Mesenchymal stem cell (in vitro differentiated cells and primary cell): ENCODE results near the gene CYP26B1.

Source experiments
- DNase-seq: peaks from one replicate; pipeline ENCODE4 v3.0.0-alpha.2; 2013
- H2AFZ ChIP-seq: one replicate; pipeline ENCODE4 v1.6.1; 2013; ENCODE audit warnings: low read depth, mild to moderate bottlenecking, control low read depth, inconsistent platforms, low read length, moderate library complexity
- H2AK5ac ChIP-seq: 2 replicates; pipeline ENCODE4 v1.6.1; 2013; ENCODE audit warnings: low read length, moderate library complexity, mild to moderate bottlenecking, inconsistent platforms; ENCODE audit not compliant: severe bottlenecking
- H2BK120ac ChIP-seq: one replicate; pipeline ENCODE4 v1.6.1; 2013; ENCODE audit warnings: low read depth, mild to moderate bottlenecking, inconsistent platforms, low read length, moderate library complexity
- H2BK12ac ChIP-seq, 2 experiments: one replicate each; pipeline ENCODE4 v1.6.1; 2013; ENCODE audit warnings: inconsistent platforms in 2 of 2, low read length in 2 of 2, mild to moderate bottlenecking in 2 of 2, moderate library complexity in 2 of 2, control low read depth in 1 of 2
- H2BK15ac ChIP-seq: one replicate; pipeline ENCODE4 v1.6.1; 2013; ENCODE audit warnings: mild to moderate bottlenecking, low read depth, inconsistent platforms; ENCODE audit not compliant: poor library complexity, severe bottlenecking
- H2BK5ac ChIP-seq: 2 replicates; pipeline ENCODE4 v1.6.1; 2013; ENCODE audit warnings: low read depth, mild to moderate bottlenecking, low read length, control low read depth, inconsistent platforms; ENCODE audit not compliant: poor library complexity, severe bottlenecking
- H3K14ac ChIP-seq, 2 experiments: one replicate each; pipeline ENCODE4 v1.6.1; 2013; ENCODE audit warnings: inconsistent platforms in 2 of 2, low read length in 2 of 2, control low read depth in 1 of 2, mild to moderate bottlenecking in 1 of 2, moderate library complexity in 1 of 2
- H3K18ac ChIP-seq, 2 experiments: one replicate each; pipeline ENCODE4 v1.6.1; 2013; ENCODE audit warnings: inconsistent platforms in 2 of 2, low read length in 2 of 2, control low read depth in 1 of 2, low read depth in 1 of 2, mild to moderate bottlenecking in 1 of 2
- H3K23ac ChIP-seq, 2 experiments: one replicate each; pipeline ENCODE4 v1.6.1; 2013; ENCODE audit warnings: inconsistent platforms in 2 of 2, low read length in 2 of 2, mild to moderate bottlenecking in 2 of 2, moderate library complexity in 2 of 2, control low read depth in 1 of 2
- H3K27ac ChIP-seq: 2 replicates; pipeline ENCODE4 v1.5.1; 2013; ENCODE audit warnings: mild to moderate bottlenecking, moderate library complexity, low read length, control low read depth, inconsistent platforms; ENCODE audit not compliant: poor library complexity, severe bottlenecking
- H3K27me3 ChIP-seq, 2 experiments: 2 replicates each; pipeline versions ENCODE4 v1.6.1 to v1.7.0; 2013; ENCODE audit warnings: low read length in 2 of 2, mild to moderate bottlenecking in 2 of 2, moderate library complexity in 2 of 2, control low read depth in 1 of 2, inconsistent platforms in 1 of 2; ENCODE audit not compliant: control insufficient read depth in 1 of 2, insufficient read depth in 1 of 2
- H3K36me3 ChIP-seq, 2 experiments: 2 replicates each; pipeline versions ENCODE4 v1.6.1 to v1.7.0; 2013; ENCODE audit warnings: low read length in 2 of 2, control low read depth in 1 of 2, inconsistent platforms in 1 of 2, low read depth in 1 of 2, mild to moderate bottlenecking in 1 of 2; ENCODE audit not compliant: insufficient read depth in 2 of 2, control insufficient read depth in 1 of 2
- H3K4ac ChIP-seq, 2 experiments: one replicate each; pipeline ENCODE4 v1.6.1; 2013; ENCODE audit warnings: inconsistent platforms in 2 of 2, low read length in 2 of 2, mild to moderate bottlenecking in 2 of 2, moderate library complexity in 2 of 2, control low read depth in 1 of 2, low read depth in 1 of 2
- H3K4me1 ChIP-seq: 2 replicates; pipeline ENCODE4 v1.6.1; 2013; ENCODE audit warnings: low read depth, low read length, control low read depth; ENCODE audit not compliant: control insufficient read depth, insufficient read depth
- H3K4me2 ChIP-seq: 2 replicates; pipeline ENCODE4 v1.6.1; 2013; ENCODE audit warnings: low read length, mild to moderate bottlenecking, inconsistent platforms; ENCODE audit not compliant: poor library complexity, severe bottlenecking
- H3K4me3 ChIP-seq, 2 experiments: 2 replicates each; pipeline versions ENCODE4 v1.5.1 to v1.7.0; 2013; ENCODE audit warnings: low read length in 2 of 2, mild to moderate bottlenecking in 2 of 2, control low read depth in 1 of 2, low read depth in 1 of 2; ENCODE audit not compliant: insufficient read depth in 1 of 2
- H3K79me1 ChIP-seq: replicated peaks from 2 replicates; pipeline ENCODE4 v1.6.1; 2013; ENCODE audit warnings: mild to moderate bottlenecking, control low read depth, low read length, inconsistent platforms; ENCODE audit not compliant: poor library complexity, severe bottlenecking
- H3K9ac ChIP-seq: 2 replicates; pipeline ENCODE4 v1.7.0; 2013; ENCODE audit warnings: mild to moderate bottlenecking, low read length, moderate library complexity
- H3K9me3 ChIP-seq: 2 replicates; pipeline ENCODE4 v1.7.0; 2013; ENCODE audit warnings: mild to moderate bottlenecking, low read length; ENCODE audit not compliant: control insufficient read depth
- H4K8ac ChIP-seq: one replicate; pipeline ENCODE4 v1.6.1; 2013; ENCODE audit warnings: inconsistent platforms, mild to moderate bottlenecking, low read length, moderate library complexity
- H4K91ac ChIP-seq: one replicate; pipeline ENCODE4 v1.6.1; 2013; ENCODE audit warnings: mild to moderate bottlenecking, low read length, inconsistent platforms
- WGBS: methylation state at CpG from one replicate; pipeline ENCODE4 v1.1.7; 2013; ENCODE audit warnings: mixed read lengths; 5-methylcytosine and 5-hydroxymethylcytosine counted together

The CYP26B1 gene

DNA sequence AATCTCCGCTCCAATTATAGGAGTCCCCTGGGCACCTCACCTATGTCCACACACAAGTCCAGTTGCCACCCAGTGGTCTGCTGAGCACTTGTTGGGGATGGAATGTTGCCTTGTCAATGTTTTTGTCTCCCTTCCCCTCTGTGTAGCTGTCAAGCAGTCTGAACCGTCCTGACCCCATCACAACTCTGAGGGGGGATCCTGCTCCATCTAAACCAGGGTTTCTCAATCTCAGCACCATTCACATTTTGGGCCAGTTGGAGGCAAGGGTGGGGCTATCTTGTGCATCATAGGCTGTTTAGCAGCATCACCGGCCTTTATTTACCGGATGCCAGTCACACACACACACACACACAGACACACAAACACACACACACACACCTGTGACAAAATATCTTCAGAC is 53.0 kb downstream of the CYP26B1 start:
- no peaks in the 10 kb centered on the region for H3K9me3 ChIP-seq
- no peaks in the 10 kb centered on the region for H3K4me1 ChIP-seq
- no peaks in the 10 kb centered on the region for H3K27me3 ChIP-seq
- no peak overlapping the region for H3K4me2 ChIP-seq
- H2BK12ac ChIP-seq: no peak overlapping the region
- H2BK5ac ChIP-seq: no peak overlapping the region
- no peak overlapping the region for H2AFZ ChIP-seq
- no peak overlapping the region for H2AK5ac ChIP-seq
- H3K9ac ChIP-seq: no peak overlapping the region
- H3K79me1 ChIP-seq: no peaks in the 10 kb centered on the region
- H3K36me3 ChIP-seq: no peaks in the 10 kb centered on the region
- no peak overlapping the region for H3K23ac ChIP-seq
- H3K4ac ChIP-seq: no peak overlapping the region
- no peak for DNase-seq
- no peak overlapping the region for H3K18ac ChIP-seq
- no peak overlapping the region for H3K4me3 ChIP-seq
- no peak overlapping the region for H3K14ac ChIP-seq
- 97% methylated on average over 4 of the region's 4 CpGs for WGBS
- H2BK120ac ChIP-seq: no peak overlapping the region
- no peak overlapping the region for H4K8ac ChIP-seq
- no peak overlapping the region for H3K27ac ChIP-seq
- H2BK15ac ChIP-seq: no peak overlapping the region
- H4K91ac ChIP-seq: no peak overlapping the region

DNA sequence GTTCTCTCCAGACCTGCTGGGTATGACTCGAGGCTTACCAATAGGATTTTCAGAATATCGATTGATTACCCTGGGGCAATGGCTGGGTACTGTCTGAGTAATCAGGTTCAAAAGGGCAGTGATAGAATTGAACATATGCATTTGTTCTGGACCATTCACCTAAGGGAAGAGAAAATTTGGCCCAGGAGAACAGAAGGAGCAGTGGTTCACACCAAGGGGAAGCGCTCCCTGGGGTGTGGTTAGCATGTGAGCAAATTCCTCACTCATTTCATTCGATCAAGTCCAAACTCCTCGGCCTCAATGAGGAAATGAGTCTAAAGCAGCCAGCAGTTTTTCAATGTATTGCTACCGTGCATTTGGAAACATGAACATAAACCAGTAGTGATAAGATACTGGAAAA is 55.6 kb downstream of the CYP26B1 start:
- Histone ChIP-seq H2BK15ac (no peak overlapping the region), H3K9me3 (no peaks in the 10 kb centered on the region), H3K14ac (no peak overlapping the region), H2BK120ac (no peak overlapping the region), H3K23ac (no peak overlapping the region), H4K8ac (no peak overlapping the region), H2BK5ac (no peak overlapping the region), H3K27me3 (peaks cover 4 to 14% of the 10 kb centered on the region in 2 experiments), H3K4ac (no peak overlapping the region), H3K27ac (no peak overlapping the region), H3K36me3 (no peaks in the 10 kb centered on the region), H3K4me1 (no peaks in the 10 kb centered on the region), H2AK5ac (no peak overlapping the region), H4K91ac (no peak overlapping the region), H3K79me1 (no peaks in the 10 kb centered on the region), H2AFZ (no peak overlapping the region), H3K4me3 (no peak overlapping the region), H3K9ac (no peak overlapping the region), H3K18ac (no peak overlapping the region), H2BK12ac (no peak overlapping the region), H3K4me2 (no peak overlapping the region)
- WGBS: 87% methylated on average over 6 of the region's 6 CpGs
- no peak for DNase-seq

DNA sequence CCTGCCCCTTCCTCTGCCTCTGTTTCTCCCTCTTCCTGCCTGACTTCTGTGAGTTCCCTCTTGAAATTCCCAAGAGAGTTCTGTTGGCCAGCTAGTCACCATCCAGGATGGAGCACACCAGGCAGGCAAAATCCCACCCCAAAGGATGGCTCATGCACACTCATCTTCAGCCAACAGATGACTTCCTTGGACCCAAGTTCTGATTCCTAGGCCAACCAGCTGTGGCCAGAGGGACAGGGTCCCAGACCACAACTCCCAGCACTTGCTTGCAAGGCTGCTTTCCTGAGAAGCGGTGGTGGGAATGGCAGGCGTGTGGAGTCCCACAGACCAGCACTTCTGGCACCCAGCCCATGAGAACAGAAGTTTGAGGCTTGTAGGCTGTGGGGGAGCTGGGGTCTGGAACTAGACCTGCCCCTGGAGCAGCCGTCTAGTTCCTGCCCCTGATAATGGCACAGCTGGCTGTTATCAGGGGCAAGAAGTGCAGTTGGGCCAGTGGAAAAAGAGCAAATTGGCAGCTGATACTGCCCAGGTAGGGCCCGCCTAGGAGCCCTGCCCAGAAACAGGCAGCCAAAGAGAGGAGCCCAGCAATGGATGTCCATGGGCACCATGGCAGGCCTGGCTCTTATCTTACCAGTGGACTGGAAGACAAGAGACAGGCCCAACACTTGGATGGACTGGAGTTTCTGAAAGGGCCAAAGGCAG is 56.7 kb downstream of the CYP26B1 start:
- no peak overlapping the region for H3K18ac ChIP-seq
- no peak overlapping the region for H2BK12ac ChIP-seq
- H4K91ac ChIP-seq: no peak overlapping the region
- H3K27ac ChIP-seq: no peak overlapping the region
- no peak overlapping the region for H3K14ac ChIP-seq
- no peak for DNase-seq
- peaks cover 4 to 14% of the 10 kb centered on the region in 2 experiments for H3K27me3 ChIP-seq
- H3K4ac ChIP-seq: no peak overlapping the region
- no peak overlapping the region for H3K9ac ChIP-seq
- H3K4me1 ChIP-seq: no peaks in the 10 kb centered on the region
- no peak overlapping the region for H3K4me3 ChIP-seq
- H2AK5ac ChIP-seq: no peak overlapping the region
- peaks cover 4% of the 10 kb centered on the region for H3K9me3 ChIP-seq
- WGBS: 83% methylated on average over 4 of the region's 4 CpGs
- H3K4me2 ChIP-seq: no peak overlapping the region
- H3K79me1 ChIP-seq: no peaks in the 10 kb centered on the region
- no peak overlapping the region for H3K23ac ChIP-seq
- no peak overlapping the region for H2BK120ac ChIP-seq
- no peak overlapping the region for H2AFZ ChIP-seq
- H2BK15ac ChIP-seq: no peak overlapping the region
- H4K8ac ChIP-seq: no peak overlapping the region
- no peaks in the 10 kb centered on the region for H3K36me3 ChIP-seq
- no peak overlapping the region for H2BK5ac ChIP-seq

DNA sequence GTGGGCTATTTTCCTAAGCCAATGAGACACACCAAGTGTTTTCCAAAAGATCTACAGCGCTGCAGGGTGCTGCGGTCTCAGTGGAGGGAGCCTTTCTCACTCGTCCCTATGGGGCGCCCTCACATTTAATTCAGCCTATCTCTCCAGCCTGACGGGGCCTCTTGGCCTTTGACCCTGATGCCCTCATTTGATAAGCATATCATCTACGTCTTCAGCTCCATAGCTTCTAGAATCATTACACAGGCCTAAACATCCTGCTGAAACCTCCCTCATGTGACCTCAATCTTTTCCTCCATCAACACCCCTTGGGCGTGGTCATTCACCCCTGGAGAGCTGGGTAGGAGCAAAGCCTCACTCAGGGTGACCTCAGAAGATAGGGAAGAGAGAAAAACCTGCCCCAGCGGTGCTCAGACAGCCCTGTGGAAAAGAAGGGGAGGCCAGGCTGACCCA is 57.4 kb downstream of the CYP26B1 start:
- H2AK5ac ChIP-seq: no peak overlapping the region

More for the DNA sequence above, 57.4 kb downstream of the CYP26B1 start:
- no peak overlapping the region for H3K18ac ChIP-seq
- peaks cover 4% of the 10 kb centered on the region for H3K9me3 ChIP-seq
- no peak overlapping the region for H2AFZ ChIP-seq
- no peak overlapping the region for H4K8ac ChIP-seq
- H2BK12ac ChIP-seq: no peak overlapping the region
- no peak overlapping the region for H3K4me2 ChIP-seq
- H3K27ac ChIP-seq: no peak overlapping the region
- 75% methylated on average over 8 of the region's 8 CpGs for WGBS
- H3K4ac ChIP-seq: no peak overlapping the region
- H3K79me1 ChIP-seq: no peaks in the 10 kb centered on the region
- H3K36me3 ChIP-seq: no peaks in the 10 kb centered on the region
- no peak overlapping the region for H2BK5ac ChIP-seq
- H3K27me3 ChIP-seq: peaks cover 4 to 20% of the 10 kb centered on the region in 2 experiments
- no peak overlapping the region for H3K9ac ChIP-seq
- H3K23ac ChIP-seq: no peak overlapping the region
- no peaks in the 10 kb centered on the region for H3K4me1 ChIP-seq
- H2BK15ac ChIP-seq: no peak overlapping the region
- H4K91ac ChIP-seq: no peak overlapping the region
- H3K4me3 ChIP-seq: no peak overlapping the region
- DNase-seq: no peak
- no peak overlapping the region for H3K14ac ChIP-seq
- no peak overlapping the region for H2BK120ac ChIP-seq
